Activated CD8-positive, alpha-beta T cell treated with anti-CD3 and anti-CD28 coated beads, Interleukin-2, amount 10 ng/mL, durations not matched to agents 7 days and 5 days (primary cell): ENCODE data around the gene JUND. TPM values are rescaled to one million over a fixed set of nuclear protein-coding genes. Genes with fewer than 3 reads are reported as not detected.
"Not testable (repeated sequence)": the region's sequence is repeated elsewhere in the genome, so short reads cannot be mapped to it uniquely, and the experiment has no call there.

Experiments
- ATAC-seq: fragments of 150-1000 bp; cut with Tn5 transposase; one replicate; pipeline ENCODE4 v1.10.0; 2021; ENCODE audit warnings: moderate library complexity
- CTCF ChIA-PET: fragments of 350-600 bp; sonication (Branson Sonifier 250); formaldehyde crosslinking; loops from one replicate; lab custom pipeline; 2021; ENCODE audit warnings: antibody characterized with exemption; lab: Charles Lee
- POLR2A ChIA-PET: fragments of 350-600 bp; sonication (Branson Sonifier 250); formaldehyde crosslinking; loops from one replicate; lab custom pipeline; 2021; ENCODE audit warnings: antibody characterized with exemption; lab: Charles Lee
- DNase-seq: peaks from one replicate; pipeline ENCODE4 v3.0.0-alpha.2; 2020
- H3K27ac Mint-ChIP-seq: one replicate; pipeline ENCODE4 v1.8.0; 2021; ENCODE audit warnings: mild to moderate bottlenecking, mixed read lengths
- H3K27me3 Mint-ChIP-seq: one replicate; pipeline ENCODE4 v1.8.0; 2021; ENCODE audit warnings: low read depth, mixed read lengths
- H3K36me3 Mint-ChIP-seq: one replicate; pipeline ENCODE4 v1.8.0; 2021; ENCODE audit warnings: low read depth, mixed read lengths
- H3K4me1 Mint-ChIP-seq: one replicate; pipeline ENCODE4 v1.8.0; 2021; ENCODE audit warnings: low read depth, mixed read lengths
- H3K4me3 Mint-ChIP-seq: one replicate; pipeline ENCODE4 v1.8.0; 2021; ENCODE audit warnings: mild to moderate bottlenecking, mixed read lengths
- H3K9me3 Mint-ChIP-seq: one replicate; pipeline ENCODE4 v1.8.0; 2022; ENCODE audit warnings: mixed read lengths; ENCODE audit not compliant: insufficient read depth
- total RNA-seq, 2 experiments: library from RNA; stranded (reverse); gene quantifications; one replicate each; pipeline ENCODE4 v1.2.3, GENCODE V29; 2021

JUND gene
- 100 to 1,000 TPM; 462 to 469 TPM for total RNA-seq

- DNase-seq, result peak; percentile 98
Measured at GRCh38 chr19:18281082-18282020, at the start of gene JUND. Gene JUND, minus strand, starts transcription at chr19:18281622. Its CDS starts 138 bp downstream, at chr19:18281484.

GRCh38 chr19:18330868-18331267 is 49.4 kb upstream of the JUND start:
- no peaks in the 10 kb centered on the region for H3K36me3 Mint-ChIP-seq
- CTCF ChIA-PET, result interaction anchor here (0.8 to 10.9 kb wide), 6 partner anchors 8 to 139 kb away, joined by 3 to 455 read pairs (median 12); partner anchors contain the start of genes JUND and MPV17L2
- POLR2A ChIA-PET, result interaction anchor here (0.6 to 7.8 kb wide), 3 partner anchors 16 to 129 kb away, joined by 3 to 140 read pairs (median 3); partner anchors contain the start of gene JUND
- ATAC-seq (no peak), DNase-seq (no peak)
- H3K4me3 Mint-ChIP-seq, result no peak overlapping the region
- H3K4me1 Mint-ChIP-seq, result peaks cover 12% of the 10 kb centered on the region
- H3K27ac Mint-ChIP-seq, result no peak overlapping the region
- no peaks in the 10 kb centered on the region for H3K9me3 Mint-ChIP-seq
- H3K27me3 Mint-ChIP-seq, result no peaks in the 10 kb centered on the region

More at GRCh38 chr19:18281082-18282020, at the start of gene JUND:
- CTCF ChIA-PET, result interaction anchor here (0.6 to 8.9 kb wide), 13 partner anchors 10 to 132 kb away, joined by 3 to 464 read pairs (median 55); partner anchors contain the start of genes LSM4, MPV17L2 and RAB3A
- H3K4me1 Mint-ChIP-seq, result peaks cover 54% of the 10 kb centered on the region
- POLR2A ChIA-PET, result interaction anchor here (0.5 to 8.6 kb wide), 35 partner anchors 10 to 1735 kb away, joined by 3 to 647 read pairs (median 5); partner anchors contain the start of genes COPE, DDX49, IFI30 and IL12RB1
- peak within 1 kb of the TSS; percentile 96 for H3K27ac Mint-ChIP-seq
- peaks cover 43% of the 10 kb centered on the region for H3K36me3 Mint-ChIP-seq
- peak; percentile 69 for ATAC-seq
- peak within 1 kb of the TSS; percentile 96 for H3K4me3 Mint-ChIP-seq
- H3K27me3 Mint-ChIP-seq, result no peaks in the 10 kb centered on the region
- H3K9me3 Mint-ChIP-seq, result no peaks in the 10 kb centered on the region

- peaks cover 17% of the 10 kb centered on the region for H3K4me1 Mint-ChIP-seq
- no peaks in the 10 kb centered on the region for H3K27me3 Mint-ChIP-seq
- peak overlapping the region; percentile 71 for H3K4me3 Mint-ChIP-seq
- ATAC-seq (no peak), DNase-seq (no peak)
- H3K36me3 Mint-ChIP-seq, result no peaks in the 10 kb centered on the region
- CTCF ChIA-PET, result interaction anchor here (0.6 to 10.9 kb wide), 40 partner anchors 8 to 396 kb away, joined by 3 to 455 read pairs (median 6); partner anchors contain the start of genes CCDC124, IQCN, JUND and MPV17L2
- H3K27ac Mint-ChIP-seq, result no peak overlapping the region
- H3K9me3 Mint-ChIP-seq, result no peaks in the 10 kb centered on the region
- POLR2A ChIA-PET, result interaction anchor here (0.6 to 7.8 kb wide), 5 partner anchors 11 to 83 kb away, joined by 4 to 140 read pairs (median 6); partner anchors contain the start of genes IQCN, JUND and PGPEP1
Measured at GRCh38 chr19:18329035-18329376, 47.6 kb upstream of the JUND start.

- Mint-ChIP-seq H3K36me3 (no peaks in the 10 kb centered on the region), H3K27ac (peak overlapping the region; percentile 2), H3K27me3 (no peaks in the 10 kb centered on the region), H3K9me3 (no peaks in the 10 kb centered on the region), H3K4me3 (peak overlapping the region; percentile 71), H3K4me1 (peaks cover 22% of the 10 kb centered on the region)
- ChIA-PET CTCF (interaction anchor here (0.6 to 10.9 kb wide), 41 partner anchors 9 to 396 kb away, joined by 3 to 455 read pairs (median 5); partner anchors contain the start of genes CCDC124, IQCN, JUND and MPV17L2), POLR2A (interaction anchor here (0.6 to 7.8 kb wide), 5 partner anchors 12 to 83 kb away, joined by 4 to 140 read pairs (median 6); partner anchors contain the start of genes IQCN, JUND and PGPEP1)
- ATAC-seq (peak; percentile 100), DNase-seq (peak; percentile 95)
Measured at GRCh38 chr19:18328340-18329034, 47.1 kb upstream of the JUND start.

GRCh38 chr19:18326772-18327171 is 45.4 kb upstream of the JUND start:
- Mint-ChIP-seq H3K36me3 (peaks cover 6% of the 10 kb centered on the region), H3K4me3 (no peak overlapping the region), H3K4me1 (peaks cover 30% of the 10 kb centered on the region), H3K27ac (no peak overlapping the region), H3K27me3 (no peaks in the 10 kb centered on the region), H3K9me3 (no peaks in the 10 kb centered on the region)
- ChIA-PET CTCF (interaction anchor here (1.0 to 10.9 kb wide), 4 partner anchors 13 to 124 kb away, joined by 3 to 455 read pairs (median 3); partner anchors contain the start of gene JUND), POLR2A (interaction anchor here (7.8 kb wide), 1 partner anchor 48 kb away, joined by 140 read pairs; the partner anchor contains the start of gene JUND)
- ATAC-seq (no peak), DNase-seq (no peak)

- not testable (repeated sequence) for H3K4me3 Mint-ChIP-seq, ATAC-seq, H3K9me3 Mint-ChIP-seq, DNase-seq, H3K27me3 Mint-ChIP-seq
- H3K27ac Mint-ChIP-seq, result peak overlapping the region; percentile 93
- peaks cover 51% of the 10 kb centered on the region for H3K4me1 Mint-ChIP-seq
- H3K36me3 Mint-ChIP-seq, result peaks cover 31% of the 10 kb centered on the region
- CTCF ChIA-PET, result interaction anchor here (1.2 to 10.9 kb wide), 3 partner anchors 31 to 86 kb away, joined by 3 to 455 read pairs (median 4); partner anchors contain the start of gene JUND
- POLR2A ChIA-PET, result interaction anchor here (7.8 kb wide), 1 partner anchor 45 kb away, joined by 140 read pairs; the partner anchor contains the start of gene JUND
Measured at GRCh38 chr19:18324373-18324731, 42.9 kb upstream of the JUND start.

- peak within 1 kb of the TSS; percentile 92 for H3K4me3 Mint-ChIP-seq
- ATAC-seq (peak; percentile 95), DNase-seq (peak; percentile 100)
- POLR2A ChIA-PET, result interaction anchor here (0.6 to 17.3 kb wide), 17 partner anchors 9 to 234 kb away, joined by 3 to 647 read pairs (median 5); partner anchors contain the start of genes IQCN, JUND, KXD1 and MPV17L2
- no peaks in the 10 kb centered on the region for H3K9me3 Mint-ChIP-seq
- H3K27me3 Mint-ChIP-seq, result no peaks in the 10 kb centered on the region
- H3K27ac Mint-ChIP-seq, result peak within 1 kb of the TSS; percentile 93
- CTCF ChIA-PET, result interaction anchor here (0.6 to 13.8 kb wide), 19 partner anchors 9 to 210 kb away, joined by 3 to 464 read pairs (median 5); partner anchors contain the start of genes IQCN and JUND
- H3K4me1 Mint-ChIP-seq, result peaks cover 56% of the 10 kb centered on the region
- H3K36me3 Mint-ChIP-seq, result peaks cover 35% of the 10 kb centered on the region
Measured at GRCh38 chr19:18322759-18323460, 41.5 kb upstream of the JUND start, which contains the start of gene LSM4. Gene LSM4, minus strand, starts transcription at chr19:18323076. Its CDS starts 56 bp downstream, at chr19:18323020.

- Mint-ChIP-seq H3K27me3 (no peaks in the 10 kb centered on the region), H3K36me3 (peaks cover 38% of the 10 kb centered on the region), H3K27ac (peak overlapping the region; percentile 93), H3K4me1 (peaks cover 61% of the 10 kb centered on the region), H3K4me3 (peak overlapping the region; percentile 92), H3K9me3 (no peaks in the 10 kb centered on the region)
- ATAC-seq, result peak; percentile 21
- ChIA-PET POLR2A (interaction anchor here (0.6 to 17.3 kb wide), 20 partner anchors 9 to 235 kb away, joined by 3 to 647 read pairs (median 5); partner anchors contain the start of genes IQCN, JUND, KXD1 and RAB3A), CTCF (interaction anchor here (0.6 to 13.8 kb wide), 19 partner anchors 9 to 209 kb away, joined by 3 to 464 read pairs (median 5); partner anchors contain the start of genes IQCN and JUND)
- peak; percentile 76 for DNase-seq
Measured at GRCh38 chr19:18322318-18322758, 40.9 kb upstream of the JUND start.

GRCh38 chr19:18321734-18322102 is 40.3 kb upstream of the JUND start:
- H3K4me1 Mint-ChIP-seq, result peaks cover 62% of the 10 kb centered on the region
- ChIA-PET POLR2A (interaction anchor here (0.6 to 17.3 kb wide), 18 partner anchors 8 to 236 kb away, joined by 3 to 647 read pairs (median 6); partner anchors contain the start of genes IQCN, JUND, KXD1 and RAB3A), CTCF (interaction anchor here (0.8 to 13.8 kb wide), 13 partner anchors 8 to 130 kb away, joined by 3 to 464 read pairs (median 5); partner anchors contain the start of genes IQCN and JUND)
- H3K27me3 Mint-ChIP-seq, result no peaks in the 10 kb centered on the region
- H3K9me3 Mint-ChIP-seq, result no peaks in the 10 kb centered on the region
- peak overlapping the region; percentile 92 for H3K4me3 Mint-ChIP-seq
- peak overlapping the region; percentile 93 for H3K27ac Mint-ChIP-seq
- peaks cover 38% of the 10 kb centered on the region for H3K36me3 Mint-ChIP-seq
- DNase-seq, result peak; percentile 67
- ATAC-seq, result no peak
